H1 (cell line): ENCODE results near the gene RGL3. TPM values are rescaled to one million over a fixed set of nuclear protein-coding genes. Genes with fewer than 3 reads are reported as not detected.

ENCODE experiments used
- BRCA1 ChIP-seq: IDR thresholded peaks from 2 replicates; pipeline ENCODE4 v1.6.1; 2012; ENCODE audit warnings: low read depth, low read length, improper control_type of control experiment
- CTBP2 ChIP-seq: IDR thresholded peaks from 2 replicates; pipeline ENCODE4 v1.7.0; 2011; ENCODE audit warnings: borderline replicate concordance, mild to moderate bottlenecking, moderate library complexity, mixed read lengths, low read length; ENCODE audit not compliant: insufficient read depth, insufficient read length
- EZH2 ChIP-seq: fragments of 200-600 bp; sonication (generic); IDR thresholded peaks from 2 replicates; pipeline ENCODE4 v1.7.1; 2012; ENCODE audit warnings: low read depth, mild to moderate bottlenecking, moderate library complexity, low read length, inconsistent platforms; ENCODE audit not compliant: severe bottlenecking
- GABPA ChIP-seq: IDR thresholded peaks from 2 replicates; pipeline ENCODE4 v1.6.1; 2011; ENCODE audit warnings: mild to moderate bottlenecking, low read length, moderate library complexity, borderline replicate concordance; ENCODE audit not compliant: insufficient read depth
- HDAC6 ChIP-seq: IDR thresholded peaks from one replicate; pipeline ENCODE4 v1.7.1; 2012; ENCODE audit warnings: low read depth, mild to moderate bottlenecking, inconsistent platforms, low read length, moderate library complexity
- MAFK ChIP-seq: IDR thresholded peaks from 2 replicates; pipeline ENCODE4 v1.6.1; 2012; ENCODE audit warnings: low read depth, mild to moderate bottlenecking, improper control_type of control experiment, low read length
- TAF7 ChIP-seq: optimal IDR thresholded peaks from 2 replicates; pipeline ENCODE3; 2011; ENCODE audit warnings: low read depth, mild to moderate bottlenecking, inconsistent platforms, low read length, moderate library complexity, borderline replicate concordance
- USF2 ChIP-seq: IDR thresholded peaks from 2 replicates; pipeline ENCODE4 v1.6.1; 2011; ENCODE audit warnings: low read length, improper control_type of control experiment
- polyA plus RNA-seq, 7 experiments: library from polyadenylated mRNA; depleted of rRNA in 3 of 7; stranded (reverse) in 5 of 7; unstranded in 2 of 7; fragments of >200 nt in 5 of 7; fragments of 200-250 nt in 2 of 7; gene quantifications; 1 replicate in 5 of 7; 2 replicates in 1 of 7; 4 replicates in 1 of 7; pipeline versions ENCODE4 v1.2.1 to v1.2.3, GENCODE V29; 2011 to 2013; ENCODE audit warnings: missing spikeins in 2 of 7, mixed read lengths in 2 of 7
- total RNA-seq: library from RNA; stranded (reverse); fragmentation: NEBNext Ultra II Directional; extraction: Animal tissue kit (Norgen Biotek cat#: 25700); gene quantifications from 2 replicates; pipeline ENCODE4 v1.2.1, GENCODE V29; 2021

The RGL3 gene
- total and polyA plus RNA-seq, 2 of the 8 experiments (the other 6 are each of a cell fraction or from before 2014, with no cell fraction given), result 36.9 to 40.9 TPM

DNA sequence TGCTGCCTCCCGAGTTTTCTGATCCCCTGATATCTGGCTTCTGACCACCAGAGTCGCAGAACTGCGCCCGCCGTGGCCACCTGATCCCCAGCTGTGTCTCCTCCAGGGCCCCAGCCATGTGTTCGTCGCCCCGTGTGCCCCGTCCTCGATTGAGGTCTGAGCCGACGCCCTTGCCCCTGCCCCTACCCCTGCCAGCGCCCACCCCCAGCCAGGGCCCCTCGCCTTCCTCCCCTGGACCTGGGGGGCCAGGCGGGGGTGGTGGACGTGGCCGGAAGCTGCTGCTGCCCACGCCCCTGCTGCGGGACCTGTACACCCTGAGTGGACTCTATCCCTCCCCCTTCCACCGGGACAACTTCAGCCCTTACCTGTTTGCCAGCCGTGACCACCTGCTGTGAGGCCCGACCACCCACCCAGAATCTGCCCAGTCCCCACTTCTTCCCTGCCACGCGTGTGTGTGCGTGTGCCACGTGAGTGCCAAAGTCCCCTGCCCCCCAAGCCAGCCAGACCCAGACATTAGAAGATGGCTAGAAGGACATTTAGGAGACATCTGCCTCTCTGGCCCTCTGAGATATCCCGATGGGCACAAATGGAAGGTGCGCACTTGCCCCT lies 54.7 kb downstream of the RGL3 start (continued):
- no peak for TF ChIP-seq USF2
- no peak for TF ChIP-seq TAF7
- no peak for TF ChIP-seq CTBP2
- TF ChIP-seq MAFK, result no peak
- no peak for TF ChIP-seq BRCA1
- no peak for TF ChIP-seq HDAC6
- no peak for TF ChIP-seq EZH2
- no peak for TF ChIP-seq GABPA
